ENCODE results near the gene MFAP5.
A peak's percentile ranks its signal among the peaks of the same experiment; 100 is the strongest.
"Not testable (repeated sequence)": the region's sequence is repeated elsewhere in the genome, so short reads cannot be mapped to it uniquely, and the experiment has no call there.

Gene MFAP5

GRCh38 chr12:8629486-8630033, 33.1 kb downstream of the MFAP5 start:
- peaks cover 0 to 22% (median 3%) of the 10 kb centered on the region in 4 donors for H3K4me1 ChIP-seq
- intact Hi-C loops (cut with DNase I; ENCODE audit: low total_unique reads), result no loop called here
- no peak for TF ChIP-seq CTCF (IDR thresholded peaks at IDR 0.05)
- DNase-seq, result no peak
- peak overlapping the region; percentile 39 to 45 for H3K27ac ChIP-seq
- no peaks in the 10 kb centered on the region for H3K9me3 ChIP-seq
- H3K4me3 ChIP-seq, result no peak overlapping the region
- H3K36me3 ChIP-seq, result no peaks in the 10 kb centered on the region
- no peaks in the 10 kb centered on the region for H3K27me3 ChIP-seq

DNA sequence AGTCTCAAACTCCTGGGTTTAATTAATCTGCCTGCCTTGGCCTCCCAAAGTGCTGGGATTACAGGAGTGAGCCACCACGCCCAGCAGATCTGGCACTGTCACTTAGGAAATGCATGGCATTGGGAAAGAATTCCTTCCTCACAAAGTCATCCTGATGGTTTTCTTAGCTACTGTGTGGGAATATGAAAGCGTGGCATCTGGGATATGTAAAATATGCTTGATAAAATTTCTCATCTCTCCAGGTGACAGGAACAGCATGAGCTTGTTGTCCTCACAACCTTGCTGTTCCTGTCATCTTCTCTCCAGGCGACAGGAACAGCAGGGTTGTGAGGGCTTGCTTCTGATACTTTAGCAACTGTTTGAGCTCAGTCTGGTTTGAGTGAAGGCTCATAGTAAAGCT, 33.9 kb downstream of the MFAP5 start:
- no peak for DNase-seq

DNA sequence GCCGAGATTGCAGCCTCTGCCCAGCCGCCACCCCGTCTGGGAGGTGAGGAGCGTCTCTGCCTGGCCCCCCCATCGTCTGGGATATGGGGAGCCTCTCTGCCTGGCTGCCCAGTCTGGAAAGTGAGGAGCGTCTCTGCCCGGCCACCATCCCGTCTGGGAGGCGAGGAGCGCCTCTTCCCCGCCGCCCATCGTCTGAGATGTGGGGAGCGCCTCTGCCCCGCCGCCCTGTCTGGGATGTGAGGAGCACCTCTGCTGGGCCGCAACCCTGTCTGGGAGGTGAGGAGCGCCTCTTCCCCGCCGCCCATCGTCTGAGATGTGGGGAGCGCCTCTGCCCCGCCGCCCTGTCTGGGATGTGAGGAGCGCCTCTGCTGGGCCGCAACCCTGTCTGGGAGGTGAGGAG, 37.9 kb downstream of the MFAP5 start:
- H3K9me3 ChIP-seq; DNase-seq; H3K27ac ChIP-seq; H3K4me3 ChIP-seq; H3K27me3 ChIP-seq; intact Hi-C loops (cut with DNase I; ENCODE audit: low total_unique reads); H3K36me3 ChIP-seq: not testable (repeated sequence)
- H3K4me1 ChIP-seq, result peaks cover 0 to 15% (median 3%) of the 10 kb centered on the region in 4 donors

More for the DNA sequence above, 33.9 kb downstream of the MFAP5 start:
- Histone ChIP-seq H3K4me3 (no peak overlapping the region), H3K9me3 (no peaks in the 10 kb centered on the region), H3K4me1 (peaks cover 0 to 22% (median 3%) of the 10 kb centered on the region in 4 donors), H3K27ac (peak overlapping the region; percentile 39 to 45), H3K36me3 (no peaks in the 10 kb centered on the region), H3K27me3 (no peaks in the 10 kb centered on the region)
- intact Hi-C loops (cut with DNase I; ENCODE audit: low total_unique reads), result no loop called here
- no peak for TF ChIP-seq CTCF (IDR thresholded peaks at IDR 0.05)

GRCh38 chr12:8622646-8623045, 40.0 kb downstream of the MFAP5 start:
- Histone ChIP-seq H3K4me1 (peaks cover 0 to 3% (median 0%) of the 10 kb centered on the region in 4 donors), H3K4me3 (no peak overlapping the region), H3K9me3 (no peaks in the 10 kb centered on the region), H3K36me3 (no peaks in the 10 kb centered on the region), H3K27ac (no peak overlapping the region), H3K27me3 (no peaks in the 10 kb centered on the region)
- TF ChIP-seq CTCF (IDR thresholded peaks at IDR 0.05), result no peak
- no peak for DNase-seq
- intact Hi-C loops (cut with DNase I; ENCODE audit: low total_unique reads), result no loop called here

- Histone ChIP-seq H3K4me3 (no peak overlapping the region), H3K4me1 (peaks cover 0 to 3% (median 0%) of the 10 kb centered on the region in 4 donors), H3K27me3 (no peaks in the 10 kb centered on the region), H3K9me3 (no peaks in the 10 kb centered on the region), H3K36me3 (no peaks in the 10 kb centered on the region), H3K27ac (no peak overlapping the region)
- no peak for DNase-seq
- TF ChIP-seq CTCF (IDR thresholded peaks at IDR 0.05), result no peak
- intact Hi-C loops (cut with DNase I; ENCODE audit: low total_unique reads), result no loop called here
Observed at GRCh38 chr12:8615206-8615605, 47.4 kb downstream of the MFAP5 start.

GRCh38 chr12:8613881-8614280, 48.7 kb downstream of the MFAP5 start:
- H3K4me3 ChIP-seq, result not testable (repeated sequence)

GRCh38 chr12:8612629-8613028, 50.0 kb downstream of the MFAP5 start, which contains the start of gene AICDA:
TSS of gene AICDA (minus strand) at chr12:8612859. CDS start at chr12:8612767, 92 bp downstream.
- no peak within 1 kb of the TSS for H3K4me3 ChIP-seq
- H3K9me3 ChIP-seq, result no peaks in the 10 kb centered on the region
- no peak for TF ChIP-seq CTCF (IDR thresholded peaks at IDR 0.05)
- intact Hi-C loops (cut with DNase I; ENCODE audit: low total_unique reads), result no loop called here
- no peaks in the 10 kb centered on the region for H3K27me3 ChIP-seq
- H3K27ac ChIP-seq, result no peak within 1 kb of the TSS
- peaks cover 0 to 3% (median 0%) of the 10 kb centered on the region in 4 donors for H3K4me1 ChIP-seq
- H3K36me3 ChIP-seq, result no peaks in the 10 kb centered on the region
- no peak for DNase-seq

More at GRCh38 chr12:8613881-8614280, 48.7 kb downstream of the MFAP5 start:
- H3K4me1 ChIP-seq; H3K9me3 ChIP-seq; H3K27me3 ChIP-seq; DNase-seq; H3K36me3 ChIP-seq; intact Hi-C loops (cut with DNase I; ENCODE audit: low total_unique reads); H3K27ac ChIP-seq: not testable (repeated sequence)
